K562 (cell line): ENCODE results near the gene MYBPHL. TPM values are rescaled to one million over a fixed set of nuclear protein-coding genes. Genes with fewer than 3 reads are reported as not detected.

ENCODE experiments used
- DMBX1 ChIP-seq: fragments of 250-450 bp; sonication (Bioruptor Pico); IDR thresholded peaks from 2 replicates; pipeline ENCODE4 v1.8.0; 2022; ENCODE audit warnings: inconsistent platforms, mild to moderate bottlenecking, moderate library complexity, borderline replicate concordance
- ELF4 ChIP-seq: fragments of 450-650 bp; formaldehyde crosslinking; IDR thresholded peaks from 2 replicates; pipeline ENCODE4 v1.4.0; 2022; ENCODE audit warnings: missing genetic modification characterization
- ERF ChIP-seq: fragments of 450-650 bp; formaldehyde crosslinking; IDR thresholded peaks from 2 replicates; pipeline ENCODE4 v1.4.0; 2020; ENCODE audit warnings: mild to moderate bottlenecking, mixed read lengths
- ETV1 ChIP-seq: fragments of 450-650 bp; conservative IDR thresholded peaks from 2 replicates; pipeline ENCODE4 v1.6.1; 2016; ENCODE audit warnings: missing genetic modification characterization, control low read depth, low read depth, missing compliant biosample characterization
- GABPB1 ChIP-seq: sonication (generic); formaldehyde crosslinking; IDR thresholded peaks from 2 replicates; pipeline ENCODE4 v1.8.0; 2022; ENCODE audit warnings: mild to moderate bottlenecking, missing genetic modification reagents
- HMG20A ChIP-seq: fragments of 450-650 bp; formaldehyde crosslinking; conservative IDR thresholded peaks from 2 replicates; pipeline ENCODE4 v1.4.0; 2020; ENCODE audit warnings: mild to moderate bottlenecking, mixed read lengths
- HSF4 ChIP-seq: fragments of 250-450 bp; sonication (Bioruptor Pico); IDR thresholded peaks from 2 replicates; pipeline ENCODE4 v2.1.2; 2022; ENCODE audit warnings: mild to moderate bottlenecking, moderate library complexity, borderline replicate concordance
- RBFOX2 ChIP-seq: fragments of 200-400 bp; formaldehyde crosslinking; IDR thresholded peaks from 2 replicates; pipeline ENCODE4 v1.6.1; 2017; ENCODE audit warnings: low read depth, mild to moderate bottlenecking, low read length, moderate library complexity
- ZNF766 ChIP-seq: fragments of 200-800 bp; sonication (Bioruptor generic); conservative IDR thresholded peaks from 2 replicates; pipeline ENCODE4 v1.6.1; 2016; ENCODE audit warnings: missing genetic modification characterization, missing compliant biosample characterization
- ZNF77 ChIP-seq: fragments of 250-450 bp; sonication (Bioruptor Pico); IDR thresholded peaks from 2 replicates; pipeline ENCODE4 v1.5.0; 2020
- polyA plus RNA-seq, 8 experiments: library from polyadenylated mRNA; depleted of rRNA in 4 of 8; stranded (reverse) in 5 of 8; unstranded in 3 of 8; fragments of >200 nt; fragmentation: Nextera tagmentation in 2 of 8; fragmentation: Illumina TruSeq in 1 of 8; extraction: Ambion mirVana in 2 of 8; extraction: Trizol in 1 of 8; gene quantifications; 2 replicates each; pipeline versions ENCODE4 v1.2.1 to v1.2.3, GENCODE V29; 2011 to 2014; ENCODE audit warnings: inconsistent platforms in 1 of 8, missing spikeins in 1 of 8
- total RNA-seq, 7 experiments: library from RNA; depleted of rRNA in 6 of 7; stranded (reverse); fragments of >200 nt in 6 of 7; fragmentation: Illumina TruSeq in 2 of 7; extraction: Trizol in 2 of 7; gene quantifications; 2 replicates each; pipeline versions ENCODE4 v1.2.1 to v1.2.3, GENCODE V29; 2011 to 2021; ENCODE audit warnings: low replicate concordance in 1 of 7
- TF ChIP-seq, protein P1 (sequence below): fragments of 450-650 bp; IDR thresholded peaks from 2 replicates; pipeline ENCODE4 v1.6.1; 2016; ENCODE audit warnings: mild to moderate bottlenecking
- TF ChIP-seq, protein P2 (sequence below), 3 experiments: IDR thresholded peaks in 2 of 3; conservative IDR thresholded peaks in 1 of 3; 2 replicates each; pipeline ENCODE4 v1.5.1; 2011 to 2012; ENCODE audit warnings: low read length in 3 of 3, mild to moderate bottlenecking in 3 of 3, control low read depth in 2 of 3, improper control_type of control experiment in 1 of 3, inconsistent platforms in 1 of 3, low read depth in 1 of 3, mixed read lengths in 1 of 3, moderate library complexity in 1 of 3; ENCODE audit not compliant: insufficient read depth in 2 of 3
- TF ChIP-seq, protein P3 (sequence below), 2 experiments: IDR thresholded peaks; 2 replicates each; pipeline ENCODE4 v1.6.1; 2012; ENCODE audit warnings: improper control_type of control experiment in 2 of 2, low read depth in 2 of 2, low read length in 2 of 2, borderline replicate concordance in 1 of 2
- TF ChIP-seq, protein P4 (sequence below): fragments of 450-650 bp; IDR thresholded peaks from 2 replicates; pipeline ENCODE4 v1.6.1; 2016
- TF ChIP-seq, protein P5 (sequence below): fragments of 250-450 bp; sonication (Bioruptor Pico); IDR thresholded peaks from 2 replicates; pipeline ENCODE4 v1.9.0; 2021; ENCODE audit warnings: mild to moderate bottlenecking
- TF ChIP-seq, protein P6 (sequence below): sonication (generic); formaldehyde crosslinking; IDR thresholded peaks from 2 replicates; pipeline ENCODE4 v1.8.1; 2022; ENCODE audit warnings: missing genetic modification reagents

MYBPHL gene
- total and polyA plus RNA-seq, 9 of the 15 experiments (the other 6 are each of a cell fraction or from before 2014, with no cell fraction given), result 0.20 to 1.9 (median 0.33) TPM

DNA sequence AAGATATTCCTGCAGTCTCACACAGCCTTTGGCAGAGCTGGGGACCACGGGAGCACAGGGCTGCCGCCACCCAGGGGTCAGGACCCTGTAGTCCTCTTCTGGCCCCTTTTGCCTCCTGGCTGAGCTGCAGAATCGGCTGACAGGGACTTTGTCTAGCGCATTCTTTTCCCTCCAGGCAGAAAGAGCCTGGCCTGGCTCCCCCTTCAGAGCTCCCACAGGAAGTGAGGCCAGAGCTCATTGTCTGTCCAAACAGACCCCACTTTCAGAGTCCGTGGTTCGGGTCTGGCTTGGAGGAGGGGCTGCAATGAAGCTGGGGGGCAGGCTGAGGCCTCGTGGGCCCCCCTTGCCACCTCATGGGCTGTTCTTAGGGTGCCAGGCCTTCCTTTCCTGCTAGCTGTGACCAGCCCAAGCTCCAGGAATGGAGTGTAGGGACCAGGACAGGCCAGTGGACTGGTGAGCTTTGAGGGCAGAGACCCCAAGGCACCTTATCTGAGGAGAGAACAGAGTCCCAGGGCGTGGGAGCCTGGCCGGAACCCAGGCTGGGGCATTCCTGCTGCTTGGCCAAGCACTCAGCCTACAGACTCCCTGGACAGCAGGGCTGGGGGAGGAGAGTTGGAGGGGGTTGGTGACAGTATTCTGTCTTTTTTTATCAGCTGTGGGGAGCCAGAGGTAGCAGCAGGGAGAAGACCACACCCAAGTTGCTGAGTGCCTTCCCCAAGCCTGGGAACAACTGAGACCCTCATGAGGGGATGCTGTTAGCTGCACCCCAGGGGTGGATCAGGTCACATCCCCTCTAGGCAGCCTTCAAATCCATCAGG is 52.8 kb downstream of the MYBPHL start (continued):
- TF ChIP-seq, protein P1, sequence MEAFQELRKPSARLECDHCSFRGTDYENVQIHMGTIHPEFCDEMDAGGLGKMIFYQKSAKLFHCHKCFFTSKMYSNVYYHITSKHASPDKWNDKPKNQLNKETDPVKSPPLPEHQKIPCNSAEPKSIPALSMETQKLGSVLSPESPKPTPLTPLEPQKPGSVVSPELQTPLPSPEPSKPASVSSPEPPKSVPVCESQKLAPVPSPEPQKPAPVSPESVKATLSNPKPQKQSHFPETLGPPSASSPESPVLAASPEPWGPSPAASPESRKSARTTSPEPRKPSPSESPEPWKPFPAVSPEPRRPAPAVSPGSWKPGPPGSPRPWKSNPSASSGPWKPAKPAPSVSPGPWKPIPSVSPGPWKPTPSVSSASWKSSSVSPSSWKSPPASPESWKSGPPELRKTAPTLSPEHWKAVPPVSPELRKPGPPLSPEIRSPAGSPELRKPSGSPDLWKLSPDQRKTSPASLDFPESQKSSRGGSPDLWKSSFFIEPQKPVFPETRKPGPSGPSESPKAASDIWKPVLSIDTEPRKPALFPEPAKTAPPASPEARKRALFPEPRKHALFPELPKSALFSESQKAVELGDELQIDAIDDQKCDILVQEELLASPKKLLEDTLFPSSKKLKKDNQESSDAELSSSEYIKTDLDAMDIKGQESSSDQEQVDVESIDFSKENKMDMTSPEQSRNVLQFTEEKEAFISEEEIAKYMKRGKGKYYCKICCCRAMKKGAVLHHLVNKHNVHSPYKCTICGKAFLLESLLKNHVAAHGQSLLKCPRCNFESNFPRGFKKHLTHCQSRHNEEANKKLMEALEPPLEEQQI, result no peak
- TF ChIP-seq ETV1 (peak; percentile 41; the same call in 1 of the 2 replicates), DMBX1 (CRISPR knock-in tag) (peak; percentile 19; the same call in 1 of the 2 replicates), ELF4 (CRISPR knock-in tag) (no peak), ZNF77 (CRISPR knock-in tag) (no peak), ZNF766 (CRISPR knock-in tag) (peak; percentile 26; the same call in 1 of the 2 replicates), GABPB1 (CRISPR knock-in tag) (no peak), ERF (CRISPR knock-in tag) (0 out of 2 replicates have a peak, but pooled peaks have one; percentile 11), HMG20A (CRISPR knock-in tag) (no peak), RBFOX2 (no peak), HSF4 (CRISPR knock-in tag) (no peak)
- TF ChIP-seq, protein P2, sequence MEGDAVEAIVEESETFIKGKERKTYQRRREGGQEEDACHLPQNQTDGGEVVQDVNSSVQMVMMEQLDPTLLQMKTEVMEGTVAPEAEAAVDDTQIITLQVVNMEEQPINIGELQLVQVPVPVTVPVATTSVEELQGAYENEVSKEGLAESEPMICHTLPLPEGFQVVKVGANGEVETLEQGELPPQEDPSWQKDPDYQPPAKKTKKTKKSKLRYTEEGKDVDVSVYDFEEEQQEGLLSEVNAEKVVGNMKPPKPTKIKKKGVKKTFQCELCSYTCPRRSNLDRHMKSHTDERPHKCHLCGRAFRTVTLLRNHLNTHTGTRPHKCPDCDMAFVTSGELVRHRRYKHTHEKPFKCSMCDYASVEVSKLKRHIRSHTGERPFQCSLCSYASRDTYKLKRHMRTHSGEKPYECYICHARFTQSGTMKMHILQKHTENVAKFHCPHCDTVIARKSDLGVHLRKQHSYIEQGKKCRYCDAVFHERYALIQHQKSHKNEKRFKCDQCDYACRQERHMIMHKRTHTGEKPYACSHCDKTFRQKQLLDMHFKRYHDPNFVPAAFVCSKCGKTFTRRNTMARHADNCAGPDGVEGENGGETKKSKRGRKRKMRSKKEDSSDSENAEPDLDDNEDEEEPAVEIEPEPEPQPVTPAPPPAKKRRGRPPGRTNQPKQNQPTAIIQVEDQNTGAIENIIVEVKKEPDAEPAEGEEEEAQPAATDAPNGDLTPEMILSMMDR (IDR thresholded peaks at IDR 0.05 in 2 of 3, conservative IDR thresholded peaks at IDR 0.05 in 1 of 3; ENCODE audit: insufficient read depth in 2 of 3, low read depth in 1 of 3, low read length in 3 of 3), result 0 out of 6 replicates have a peak, but pooled peaks have one; percentile 11 to 12 (median 11)
- TF ChIP-seq, protein P3, sequence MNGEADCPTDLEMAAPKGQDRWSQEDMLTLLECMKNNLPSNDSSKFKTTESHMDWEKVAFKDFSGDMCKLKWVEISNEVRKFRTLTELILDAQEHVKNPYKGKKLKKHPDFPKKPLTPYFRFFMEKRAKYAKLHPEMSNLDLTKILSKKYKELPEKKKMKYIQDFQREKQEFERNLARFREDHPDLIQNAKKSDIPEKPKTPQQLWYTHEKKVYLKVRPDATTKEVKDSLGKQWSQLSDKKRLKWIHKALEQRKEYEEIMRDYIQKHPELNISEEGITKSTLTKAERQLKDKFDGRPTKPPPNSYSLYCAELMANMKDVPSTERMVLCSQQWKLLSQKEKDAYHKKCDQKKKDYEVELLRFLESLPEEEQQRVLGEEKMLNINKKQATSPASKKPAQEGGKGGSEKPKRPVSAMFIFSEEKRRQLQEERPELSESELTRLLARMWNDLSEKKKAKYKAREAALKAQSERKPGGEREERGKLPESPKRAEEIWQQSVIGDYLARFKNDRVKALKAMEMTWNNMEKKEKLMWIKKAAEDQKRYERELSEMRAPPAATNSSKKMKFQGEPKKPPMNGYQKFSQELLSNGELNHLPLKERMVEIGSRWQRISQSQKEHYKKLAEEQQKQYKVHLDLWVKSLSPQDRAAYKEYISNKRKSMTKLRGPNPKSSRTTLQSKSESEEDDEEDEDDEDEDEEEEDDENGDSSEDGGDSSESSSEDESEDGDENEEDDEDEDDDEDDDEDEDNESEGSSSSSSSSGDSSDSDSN (IDR thresholded peaks at IDR 0.05; ENCODE audit: borderline replicate concordance in 1 of 2, low read depth in 2 of 2, low read length in 2 of 2), result 0 out of 4 replicates have a peak, but pooled peaks of 1 of the 2 experiments have one; percentile 47
- TF ChIP-seq, protein P4, sequence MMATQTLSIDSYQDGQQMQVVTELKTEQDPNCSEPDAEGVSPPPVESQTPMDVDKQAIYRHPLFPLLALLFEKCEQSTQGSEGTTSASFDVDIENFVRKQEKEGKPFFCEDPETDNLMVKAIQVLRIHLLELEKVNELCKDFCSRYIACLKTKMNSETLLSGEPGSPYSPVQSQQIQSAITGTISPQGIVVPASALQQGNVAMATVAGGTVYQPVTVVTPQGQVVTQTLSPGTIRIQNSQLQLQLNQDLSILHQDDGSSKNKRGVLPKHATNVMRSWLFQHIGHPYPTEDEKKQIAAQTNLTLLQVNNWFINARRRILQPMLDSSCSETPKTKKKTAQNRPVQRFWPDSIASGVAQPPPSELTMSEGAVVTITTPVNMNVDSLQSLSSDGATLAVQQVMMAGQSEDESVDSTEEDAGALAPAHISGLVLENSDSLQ, result no peak
- TF ChIP-seq, protein P5, sequence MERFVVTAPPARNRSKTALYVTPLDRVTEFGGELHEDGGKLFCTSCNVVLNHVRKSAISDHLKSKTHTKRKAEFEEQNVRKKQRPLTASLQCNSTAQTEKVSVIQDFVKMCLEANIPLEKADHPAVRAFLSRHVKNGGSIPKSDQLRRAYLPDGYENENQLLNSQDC (CRISPR knock-in tag), result no peak
- TF ChIP-seq, protein P6, sequence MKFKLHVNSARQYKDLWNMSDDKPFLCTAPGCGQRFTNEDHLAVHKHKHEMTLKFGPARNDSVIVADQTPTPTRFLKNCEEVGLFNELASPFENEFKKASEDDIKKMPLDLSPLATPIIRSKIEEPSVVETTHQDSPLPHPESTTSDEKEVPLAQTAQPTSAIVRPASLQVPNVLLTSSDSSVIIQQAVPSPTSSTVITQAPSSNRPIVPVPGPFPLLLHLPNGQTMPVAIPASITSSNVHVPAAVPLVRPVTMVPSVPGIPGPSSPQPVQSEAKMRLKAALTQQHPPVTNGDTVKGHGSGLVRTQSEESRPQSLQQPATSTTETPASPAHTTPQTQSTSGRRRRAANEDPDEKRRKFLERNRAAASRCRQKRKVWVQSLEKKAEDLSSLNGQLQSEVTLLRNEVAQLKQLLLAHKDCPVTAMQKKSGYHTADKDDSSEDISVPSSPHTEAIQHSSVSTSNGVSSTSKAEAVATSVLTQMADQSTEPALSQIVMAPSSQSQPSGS (CRISPR knock-in tag), result no peak
